Ovary (tissue), 9 donors: Measurements from ENCODE around the gene RRP12. TPM values are rescaled to one million over a fixed set of nuclear protein-coding genes. Genes with fewer than 3 reads are reported as not detected.
A peak's percentile ranks its signal among the peaks of the same experiment; 100 is the strongest.
"Not testable (repeated sequence)": the region's sequence is repeated elsewhere in the genome, so short reads cannot be mapped to it uniquely, and the experiment has no call there.

Experiments used
- DNase-seq, 5 donors: peaks; one replicate each; pipeline ENCODE4 v3.0.0-alpha.2; 2019 to 2020
- H3K27ac ChIP-seq, 2 donors: fragments of 200-600 bp; one replicate each; pipeline versions ENCODE4 v1.5.1 to v1.8.0; 2019 to 2022
- H3K27me3 ChIP-seq: fragments of 200-600 bp; one replicate; pipeline ENCODE4 v1.8.0; 2022
- H3K36me3 ChIP-seq: fragments of 200-600 bp; sonication (generic); one replicate; pipeline ENCODE4 v1.5.1; 2019
- H3K4me1 ChIP-seq: one replicate; pipeline ENCODE4 v1.8.1; 2013; ENCODE audit warnings: mild to moderate bottlenecking, moderate library complexity; ENCODE audit not compliant: insufficient read depth
- H3K4me3 ChIP-seq: fragments of 200-600 bp; sonication (generic); one replicate; pipeline ENCODE4 v1.5.1; 2017
- H3K9me3 ChIP-seq, 2 donors: fragments of 200-600 bp in 1 of 2; sonication (generic) in 1 of 2; one replicate each; pipeline versions ENCODE4 v1.5.1 to v1.8.1; 2013 to 2019; ENCODE audit warnings: mild to moderate bottlenecking in 1 of 2, moderate library complexity in 1 of 2
- EP300 ChIP-seq: sonication (generic); formaldehyde crosslinking; IDR thresholded peaks from one replicate; pipeline ENCODE4 v1.6.1; 2017; ENCODE audit warnings: antibody characterized with exemption
- POLR2A ChIP-seq: fragments of 450-650 bp; IDR thresholded peaks from one replicate; pipeline ENCODE4 v1.6.1; 2017; ENCODE audit warnings: antibody characterized with exemption, mild to moderate bottlenecking, moderate library complexity
- WGBS, 3 donors: extraction: QIAGEN DNeasy Blood & Tissue Kit in 1 of 3; methylation state at CpG; one replicate each; pipeline versions ENCODE4 v1.1.5 to v1.1.7; 2013 to 2017; 5-methylcytosine and 5-hydroxymethylcytosine counted together
- intact Hi-C, 4 donors: fragments of 100-400 bp; cut with DNase I; formaldehyde crosslinking; loops; one replicate each; pipeline versions ENCODE4 v1.11.0 to v1.15.1; 2022 to 2023
- polyA plus RNA-seq, 2 donors: library from polyadenylated mRNA; stranded (reverse); fragments of 200-250 nt in 1 of 2; fragments of 350-450 nt in 1 of 2; fragmentation: Illumina TruSeq in 1 of 2; extraction: RNeasy Lipid Tissue Mini Kit (QIAGEN cat#74804) in 1 of 2; gene quantifications; one replicate each; pipeline ENCODE4 v1.2.3, GENCODE V29; 2013 to 2014
- total RNA-seq, 7 donors: library from RNA; depleted of rRNA in 2 of 7; stranded (reverse); fragments of >200 nt in 2 of 7; fragmentation: NEBNext Ultra II Directional in 3 of 7; extraction: Animal tissue kit (Norgen Biotek cat#: 25700) in 3 of 7; gene quantifications; one replicate each; pipeline versions ENCODE4 v1.1.0 to v1.2.4, GENCODE V29; 2016 to 2023
- TF ChIP-seq, protein P1 (sequence below), 3 donors: fragments of 450-650 bp in 2 of 3; fragments of 200-600 bp in 1 of 3; IDR thresholded peaks; one replicate each; pipeline versions ENCODE4 v1.5.1 to v1.8.0; 2016 to 2022; ENCODE audit warnings: antibody characterized with exemption in 3 of 3, mild to moderate bottlenecking in 1 of 3
- donor health status: DM: no; HTN: no; CAD: no; lungs with moderate emphysema.
- donor health status: DM: no; HTN: no; CAD: no.
- donor health status: Bipolar disorder and iron deficiency.
- donor health status: DM: yes; HTN: yes; CAD: no.
- donor health status: DM: no; HTN: no; CAD: no.
- donor health status: DM: yes; HTN: yes; CAD: no.

Gene RRP12
- total and polyA plus RNA-seq, 9 donors: 7.2 to 35.8 (median 23.7) TPM

- no peak for TF ChIP-seq EP300
- TF ChIP-seq, protein P1, sequence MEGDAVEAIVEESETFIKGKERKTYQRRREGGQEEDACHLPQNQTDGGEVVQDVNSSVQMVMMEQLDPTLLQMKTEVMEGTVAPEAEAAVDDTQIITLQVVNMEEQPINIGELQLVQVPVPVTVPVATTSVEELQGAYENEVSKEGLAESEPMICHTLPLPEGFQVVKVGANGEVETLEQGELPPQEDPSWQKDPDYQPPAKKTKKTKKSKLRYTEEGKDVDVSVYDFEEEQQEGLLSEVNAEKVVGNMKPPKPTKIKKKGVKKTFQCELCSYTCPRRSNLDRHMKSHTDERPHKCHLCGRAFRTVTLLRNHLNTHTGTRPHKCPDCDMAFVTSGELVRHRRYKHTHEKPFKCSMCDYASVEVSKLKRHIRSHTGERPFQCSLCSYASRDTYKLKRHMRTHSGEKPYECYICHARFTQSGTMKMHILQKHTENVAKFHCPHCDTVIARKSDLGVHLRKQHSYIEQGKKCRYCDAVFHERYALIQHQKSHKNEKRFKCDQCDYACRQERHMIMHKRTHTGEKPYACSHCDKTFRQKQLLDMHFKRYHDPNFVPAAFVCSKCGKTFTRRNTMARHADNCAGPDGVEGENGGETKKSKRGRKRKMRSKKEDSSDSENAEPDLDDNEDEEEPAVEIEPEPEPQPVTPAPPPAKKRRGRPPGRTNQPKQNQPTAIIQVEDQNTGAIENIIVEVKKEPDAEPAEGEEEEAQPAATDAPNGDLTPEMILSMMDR (IDR thresholded peaks at IDR 0.05): no peak
- TF ChIP-seq POLR2A: no peak
- Histone ChIP-seq H3K4me1 (no peaks in the 10 kb centered on the region), H3K9me3 (no peaks in the 10 kb centered on the region), H3K4me3 (no peak overlapping the region), H3K27me3 (no peaks in the 10 kb centered on the region), H3K27ac (no peak overlapping the region), H3K36me3 (no peaks in the 10 kb centered on the region)
- DNase-seq: no peak
- intact Hi-C loops: no loop called here
- WGBS, 3 donors: 86 to 95% (median 93%) methylated on average over 4 of the region's 4 CpGs
These were observed 53.8 kb downstream of the RRP12 start for GRCh38 chr10:97347317-97347716.

- H3K4me1 ChIP-seq, H3K4me3 ChIP-seq, H3K27me3 ChIP-seq, intact Hi-C loops, H3K9me3 ChIP-seq, DNase-seq, H3K27ac ChIP-seq, H3K36me3 ChIP-seq: not testable (repeated sequence)
- WGBS, 3 donors: 90 to 93% (median 92%) methylated on average over 6 of the region's 6 CpGs
These were observed 57.5 kb downstream of the RRP12 start for GRCh38 chr10:97343664-97344063.

DNA sequence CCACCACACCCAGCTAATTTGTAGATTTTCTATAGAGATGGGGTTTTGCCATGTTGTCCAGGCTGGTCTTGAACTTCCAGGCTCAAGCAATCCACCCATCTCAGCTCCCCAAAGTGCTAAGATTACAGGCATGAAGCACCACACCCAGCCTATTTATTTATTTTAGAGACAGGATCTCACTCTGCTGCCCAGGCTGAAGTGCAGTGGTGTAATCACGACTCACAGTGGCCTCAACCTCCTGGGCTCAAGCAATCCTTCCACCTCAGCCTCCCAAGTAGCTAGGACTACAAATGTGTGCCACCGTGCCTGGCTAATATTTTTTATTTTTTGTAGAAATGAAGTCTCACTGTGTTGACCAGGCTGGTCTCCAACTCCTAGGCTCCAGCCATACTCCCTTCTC lies 59.7 kb downstream of the RRP12 start:
- intact Hi-C loops: no loop called here
- Histone ChIP-seq H3K9me3 (no peaks in the 10 kb centered on the region), H3K36me3 (no peaks in the 10 kb centered on the region), H3K27ac (no peak overlapping the region), H3K27me3 (no peaks in the 10 kb centered on the region), H3K4me3 (no peak overlapping the region), H3K4me1 (no peaks in the 10 kb centered on the region)
- no peak for TF ChIP-seq EP300
- TF ChIP-seq, protein P1 (IDR thresholded peaks at IDR 0.05): no peak
- TF ChIP-seq POLR2A: no peak
- DNase-seq: no peak
- WGBS, 3 donors: 54 to 74% (median 71%) methylated on average over 2 of the region's 2 CpGs

DNA sequence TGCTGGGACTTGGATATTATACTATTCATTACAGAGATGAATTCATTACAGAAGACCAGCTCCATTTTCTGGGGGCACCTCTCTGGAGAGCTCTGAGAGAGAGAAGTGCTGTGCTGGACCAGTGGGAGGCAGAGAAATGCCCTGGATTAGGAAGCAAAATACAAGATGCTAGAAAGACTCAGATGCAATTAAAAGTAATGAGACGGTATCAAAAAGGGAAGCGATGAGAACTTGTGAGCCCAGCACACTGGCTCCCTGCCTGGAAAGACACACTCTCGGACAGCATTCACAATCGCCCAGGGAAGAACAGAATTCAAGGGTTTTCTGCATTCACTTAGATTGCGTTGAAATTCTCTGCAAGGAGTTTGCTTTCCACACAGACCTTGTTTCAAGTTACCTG lies 63.1 kb downstream of the RRP12 start:
- no peak for DNase-seq
- WGBS, 3 donors: 16 to 20% (median 19%) methylated on average over 5 of the region's 5 CpGs
- Histone ChIP-seq H3K36me3 (no peaks in the 10 kb centered on the region), H3K4me3 (no peak overlapping the region), H3K4me1 (no peaks in the 10 kb centered on the region), H3K27ac (no peak overlapping the region), H3K27me3 (no peaks in the 10 kb centered on the region), H3K9me3 (no peaks in the 10 kb centered on the region)
- intact Hi-C loops: loop anchor here in 1 of 4 donors (10.0 kb wide), 1 partner anchor 53 kb away; no protein-coding TSS in a partner anchor
- no peak for TF ChIP-seq POLR2A
- TF ChIP-seq EP300: no peak
- TF ChIP-seq, protein P1 (IDR thresholded peaks at IDR 0.05): no peak

GRCh38 chr10:97336942-97337831 lies 64.0 kb downstream of the RRP12 start:
- TF ChIP-seq EP300 (no peak), POLR2A (no peak)
- TF ChIP-seq, protein P1 (IDR thresholded peaks at IDR 0.05): no peak
- no peak overlapping the region for H3K4me3 ChIP-seq
- no peaks in the 10 kb centered on the region for H3K36me3 ChIP-seq
- 8 to 12% (median 12%) methylated on average over 11 of the region's 11 CpGs for WGBS, 3 donors
- no peaks in the 10 kb centered on the region for H3K27me3 ChIP-seq
- no peak overlapping the region for H3K27ac ChIP-seq
- peak in 1 of 5 donors; percentile 19 for DNase-seq
- intact Hi-C loops: loop anchor here in 1 of 4 donors (10.0 kb wide), 1 partner anchor 52 kb away; no protein-coding TSS in a partner anchor
- H3K9me3 ChIP-seq: no peaks in the 10 kb centered on the region
- H3K4me1 ChIP-seq: peaks cover 1% of the 10 kb centered on the region
